H9 (cell line): ENCODE measurements around the gene TNIK. TPM values are rescaled to one million over a fixed set of nuclear protein-coding genes. Genes with fewer than 3 reads are reported as not detected.

Experiments
- DNase-seq: peaks from one replicate; pipeline ENCODE4 v3.0.0-alpha.2; 2017
- H2AFZ ChIP-seq: one replicate; pipeline ENCODE4 v1.6.1; 2013; ENCODE audit warnings: mild to moderate bottlenecking, low read length, control low read depth, moderate library complexity
- H2AK5ac ChIP-seq: 2 replicates; pipeline ENCODE4 v1.6.1; 2013; ENCODE audit warnings: low read length, control low read depth, mixed read lengths; ENCODE audit not compliant: insufficient read length
- H2BK120ac ChIP-seq: one replicate; pipeline ENCODE4 v1.6.1; 2013; ENCODE audit warnings: low read depth, mild to moderate bottlenecking, low read length, control low read depth, inconsistent platforms; ENCODE audit not compliant: poor library complexity, severe bottlenecking
- H2BK12ac ChIP-seq: 2 replicates; pipeline ENCODE4 v1.6.1; 2013; ENCODE audit warnings: low read length, control low read depth, mixed read lengths, low read depth; ENCODE audit not compliant: insufficient read length
- H2BK15ac ChIP-seq: 2 replicates; pipeline ENCODE4 v1.6.1; 2013; ENCODE audit warnings: low read depth, low read length, control low read depth
- H2BK20ac ChIP-seq: one replicate; pipeline ENCODE4 v1.6.1; 2013; ENCODE audit warnings: low read depth, mild to moderate bottlenecking, low read length, control low read depth, inconsistent platforms; ENCODE audit not compliant: poor library complexity, severe bottlenecking
- H2BK5ac ChIP-seq: 2 replicates; pipeline ENCODE4 v1.6.1; 2013; ENCODE audit warnings: low read length, control low read depth, mixed read lengths; ENCODE audit not compliant: insufficient read length
- H3K14ac ChIP-seq: 2 replicates; pipeline ENCODE4 v1.6.1; 2013; ENCODE audit warnings: low read length, control low read depth; ENCODE audit not compliant: insufficient read depth
- H3K18ac ChIP-seq: 2 replicates; pipeline ENCODE4 v1.6.1; 2013; ENCODE audit warnings: low read depth, mild to moderate bottlenecking, mixed read lengths, low read length, control low read depth; ENCODE audit not compliant: insufficient read length
- H3K23ac ChIP-seq: 2 replicates; pipeline ENCODE4 v1.6.1; 2013; ENCODE audit warnings: low read length, control low read depth, mixed read lengths, low read depth; ENCODE audit not compliant: insufficient read length
- H3K23me2 ChIP-seq: 2 replicates; pipeline ENCODE4 v1.6.1; 2013; ENCODE audit warnings: low read depth, mild to moderate bottlenecking, mixed read lengths, low read length, control low read depth; ENCODE audit not compliant: insufficient read length, poor library complexity, severe bottlenecking
- H3K27ac ChIP-seq: 2 replicates; pipeline ENCODE4 v1.5.1; 2013; ENCODE audit warnings: low read length, control low read depth, mixed read lengths, low read depth; ENCODE audit not compliant: insufficient read length
- H3K27me3 ChIP-seq: 2 replicates; pipeline ENCODE4 v1.6.1; 2013; ENCODE audit warnings: low read length, control low read depth, inconsistent platforms; ENCODE audit not compliant: insufficient read depth
- H3K4ac ChIP-seq: 2 replicates; pipeline ENCODE4 v1.6.1; 2013; ENCODE audit warnings: low read depth, mild to moderate bottlenecking, control low read depth, inconsistent platforms, low read length, moderate library complexity
- H3K4me1 ChIP-seq: 2 replicates; pipeline ENCODE4 v1.6.1; 2013; ENCODE audit warnings: low read length, control low read depth, inconsistent platforms; ENCODE audit not compliant: insufficient read depth
- H3K4me2 ChIP-seq: 2 replicates; pipeline ENCODE4 v1.6.1; 2013; ENCODE audit warnings: low read length, control low read depth, mixed read lengths; ENCODE audit not compliant: insufficient read length, insufficient read depth
- H3K56ac ChIP-seq: 2 replicates; pipeline ENCODE4 v1.6.1; 2013; ENCODE audit warnings: low read depth, mild to moderate bottlenecking, mixed read lengths, low read length, control low read depth; ENCODE audit not compliant: insufficient read length
- H3K79me1 ChIP-seq: 2 replicates; pipeline ENCODE4 v1.6.1; 2013; ENCODE audit warnings: low read depth, mild to moderate bottlenecking, moderate library complexity, low read length, control low read depth, inconsistent platforms; ENCODE audit not compliant: insufficient read depth, poor library complexity, severe bottlenecking
- H3K79me2 ChIP-seq: 2 replicates; pipeline ENCODE4 v1.6.1; 2013; ENCODE audit warnings: low read length, control low read depth, inconsistent platforms; ENCODE audit not compliant: insufficient read depth
- H3K9ac ChIP-seq: 2 replicates; pipeline ENCODE4 v1.6.1; 2013; ENCODE audit warnings: low read length, control low read depth, mixed read lengths; ENCODE audit not compliant: insufficient read length; ENCODE audit errors: extremely low read depth
- H3K9me3 ChIP-seq: one replicate; pipeline ENCODE4 v1.6.1; 2013; ENCODE audit warnings: low read depth, low read length, inconsistent platforms; ENCODE audit not compliant: control insufficient read depth
- H3T11ph ChIP-seq: one replicate; pipeline ENCODE4 v1.6.1; 2013; ENCODE audit warnings: mild to moderate bottlenecking, low read length, control low read depth, inconsistent platforms
- H4K20me1 ChIP-seq: one replicate; pipeline ENCODE4 v1.6.1; 2013; ENCODE audit not compliant: control insufficient read depth, insufficient read length, insufficient read depth
- H4K5ac ChIP-seq: 2 replicates; pipeline ENCODE4 v1.6.1; 2013; ENCODE audit warnings: low read depth, mild to moderate bottlenecking, mixed read lengths, low read length, control low read depth; ENCODE audit not compliant: insufficient read length
- H4K8ac ChIP-seq: replicated peaks from 2 replicates; pipeline ENCODE4 v1.6.1; 2013; ENCODE audit warnings: low read length, control low read depth, mixed read lengths, low read depth; ENCODE audit not compliant: insufficient read length
- H4K91ac ChIP-seq: 2 replicates; pipeline ENCODE4 v1.6.1; 2013; ENCODE audit warnings: low read depth, mild to moderate bottlenecking, moderate library complexity, mixed read lengths, low read length, control low read depth; ENCODE audit not compliant: insufficient read length
- H3K27ac Mint-ChIP-seq, 3 experiments: 2 replicates in 2 of 3; 3 replicates in 1 of 3; pipeline ENCODE4 v1.8.0; 2020 to 2021; ENCODE audit warnings: mixed read lengths in 3 of 3, mild to moderate bottlenecking in 1 of 3, moderate library complexity in 1 of 3
- H3K27me3 Mint-ChIP-seq: 2 replicates; pipeline ENCODE4 v1.8.0; 2021; ENCODE audit warnings: low read depth, mild to moderate bottlenecking, moderate library complexity, mixed read lengths
- H3K36me3 Mint-ChIP-seq, 3 experiments: 2 replicates in 2 of 3; 3 replicates in 1 of 3; pipeline ENCODE4 v1.8.0; 2020 to 2021; ENCODE audit warnings: low read depth in 3 of 3, mixed read lengths in 3 of 3; ENCODE audit not compliant: insufficient read depth in 1 of 3
- H3K4me1 Mint-ChIP-seq, 2 experiments: 2 replicates each; pipeline ENCODE4 v1.8.0; 2020; ENCODE audit warnings: mixed read lengths in 2 of 2
- H3K4me3 Mint-ChIP-seq, 2 experiments: 2 replicates in 1 of 2; 3 replicates in 1 of 2; pipeline ENCODE4 v1.8.0; 2020 to 2021; ENCODE audit warnings: mild to moderate bottlenecking in 2 of 2, mixed read lengths in 2 of 2, moderate library complexity in 1 of 2
- H3K9me3 Mint-ChIP-seq, 2 experiments: 2 replicates in 1 of 2; 3 replicates in 1 of 2; pipeline ENCODE4 v1.8.0; 2020; ENCODE audit warnings: mild to moderate bottlenecking in 2 of 2, mixed read lengths in 2 of 2, moderate library complexity in 1 of 2
- CTCF ChIP-seq: fragments of 200-600 bp; sonication (generic); conservative IDR thresholded peaks from 3 replicates; pipeline ENCODE4 v1.8.0; 2021; ENCODE audit warnings: antibody characterized with exemption, mild to moderate bottlenecking
- WGBS: extraction: QIAGEN DNeasy Blood & Tissue Kit; methylation state at CpG from one replicate; pipeline ENCODE4 v1.1.7; 2013; ENCODE audit warnings: missing lambda C conversion rate, low lambda C conversion rate, mixed read lengths; ENCODE audit not compliant: insufficient read length; ENCODE audit errors: extremely low coverage; 5-methylcytosine and 5-hydroxymethylcytosine counted together
- total RNA-seq: library from RNA; stranded (reverse); gene quantifications from 2 replicates; pipeline ENCODE4 v1.2.1, GENCODE V29; 2021

Gene TNIK
- total RNA-seq, 1 experiment from 2014 or later, result 15.9 TPM

DNA sequence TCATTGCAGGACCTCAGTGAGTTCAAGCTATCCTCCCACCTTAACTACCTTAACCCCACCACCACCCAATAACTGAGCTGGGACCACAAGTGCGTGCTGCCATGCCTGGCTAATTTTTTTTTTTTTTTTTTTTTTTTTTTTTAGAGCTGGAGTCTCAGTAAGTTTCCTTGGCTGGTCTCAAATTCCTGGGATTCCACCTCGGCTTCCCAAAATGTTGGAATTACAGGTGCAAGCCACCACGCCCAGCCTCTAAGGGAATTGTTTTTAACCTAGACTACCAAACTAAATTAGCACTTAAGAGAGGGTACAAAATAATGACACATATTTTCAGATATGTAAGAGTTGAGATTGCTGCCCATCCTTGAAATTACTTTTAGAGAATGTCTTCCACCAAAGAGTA lies 4.3 kb upstream of the TNIK start:
- Mint-ChIP-seq H3K4me1 (peaks cover 21 to 25% of the 10 kb centered on the region in 2 experiments), H3K27me3 (peaks cover 24% of the 10 kb centered on the region), H3K9me3 (peaks cover 4% of the 10 kb centered on the region in 2 experiments; a peak in 3 of 5 replicates), H3K4me3 (no peak overlapping the region), H3K36me3 (peaks cover 0 to 2% (median 0%) of the 10 kb centered on the region in 3 experiments; a peak in 1 of 7 replicates), H3K27ac (no peak overlapping the region)
- Histone ChIP-seq H3K79me1 (no peaks in the 10 kb centered on the region), H3K9ac (no peak overlapping the region), H4K91ac (no peak overlapping the region), H3K23me2 (peaks cover 12% of the 10 kb centered on the region), H4K8ac (no peak overlapping the region), H3K4me2 (no peak overlapping the region), H4K20me1 (no peaks in the 10 kb centered on the region), H3K4ac (no peak overlapping the region), H3K56ac (no peak overlapping the region), H3K4me1 (peaks cover 2% of the 10 kb centered on the region; the same call in 1 of the 2 replicates), H2BK20ac (no peak overlapping the region), H3K27ac (no peak overlapping the region), H3K27me3 (no peaks in the 10 kb centered on the region), H3K14ac (no peak overlapping the region), H2AK5ac (no peak overlapping the region), H3K18ac (no peak overlapping the region), H4K5ac (no peak overlapping the region), H2BK12ac (no peak overlapping the region), H3T11ph (no peak overlapping the region), H2BK15ac (no peak overlapping the region), H2AFZ (no peak overlapping the region), H3K79me2 (no peaks in the 10 kb centered on the region; the same call in 1 of the 2 replicates), H3K9me3 (no peaks in the 10 kb centered on the region), H2BK120ac (no peak overlapping the region), H2BK5ac (no peak overlapping the region), H3K23ac (no peak overlapping the region)
- no peak for TF ChIP-seq CTCF
- no CpG with 5 or more reads among the region's 3 CpGs for WGBS
- DNase-seq, result no peak
